DOHH2 (cell line): ENCODE results near the gene PTGIR.

ENCODE experiments used
- CTCF ChIP-seq: fragments of 200-600 bp; sonication (generic); IDR thresholded peaks from one replicate; pipeline ENCODE4 v1.5.1; 2014; ENCODE audit warnings: antibody characterized with exemption, mild to moderate bottlenecking, low read depth, low read length; ENCODE audit not compliant: poor library complexity, severe bottlenecking
- EZH2phosphoT487 ChIP-seq: fragments of 200-600 bp; sonication (generic); IDR thresholded peaks from 2 replicates; pipeline ENCODE4 v1.6.1; 2017; ENCODE audit warnings: borderline replicate concordance, mild to moderate bottlenecking, antibody characterized with exemption, low read length, moderate library complexity, mixed read lengths

- TF ChIP-seq CTCF = no peak
- no peak for TF ChIP-seq EZH2phosphoT487
These were observed 880 bp downstream of the PTGIR start for GRCh38 chr19:46623915-46624502.
